DOHH2 (cell line): ENCODE data around the gene GAB2.

ENCODE experiments used
- H3F3A ChIP-seq: fragments of 200-600 bp; sonication (generic), shearing (Covaris generic); 2 replicates; pipeline ENCODE4 v1.6.0; 2016; ENCODE audit warnings: antibody characterized with exemption, mild to moderate bottlenecking; ENCODE audit not compliant: control insufficient read depth, insufficient read depth
- H3K27ac ChIP-seq: fragments of 200-600 bp; sonication (generic); 2 replicates; pipeline ENCODE4 v1.5.1; 2014; ENCODE audit warnings: low read depth, mild to moderate bottlenecking, low read length, moderate library complexity
- H3K27me3 ChIP-seq: fragments of 200-600 bp; sonication (generic); 2 replicates; pipeline ENCODE4 v1.6.1; 2014; ENCODE audit warnings: mild to moderate bottlenecking, low read length, mixed read lengths; ENCODE audit not compliant: control insufficient read depth
- H3K36me3 ChIP-seq: fragments of 200-600 bp; sonication (generic); 2 replicates; pipeline ENCODE4 v1.6.1; 2014; ENCODE audit warnings: mild to moderate bottlenecking, low read length, moderate library complexity, mixed read lengths; ENCODE audit not compliant: control insufficient read depth
- H3K4me1 ChIP-seq: fragments of 200-600 bp; sonication (generic); 2 replicates; pipeline ENCODE4 v1.6.1; 2014; ENCODE audit warnings: mild to moderate bottlenecking, low read length, mixed read lengths; ENCODE audit not compliant: control insufficient read depth
- H3K4me2 ChIP-seq: fragments of 200-600 bp; sonication (generic); 2 replicates; pipeline ENCODE4 v1.6.0; 2014; ENCODE audit warnings: mild to moderate bottlenecking, low read length, moderate library complexity
- H3K4me3 ChIP-seq: fragments of 200-600 bp; sonication (generic); 2 replicates; pipeline ENCODE4 v1.5.1; 2014; ENCODE audit warnings: mild to moderate bottlenecking, low read length, mixed read lengths
- H3K79me2 ChIP-seq: fragments of 200-600 bp; sonication (generic); 2 replicates; pipeline ENCODE4 v1.6.1; 2014; ENCODE audit warnings: mild to moderate bottlenecking, low read length, mixed read lengths; ENCODE audit not compliant: control insufficient read depth
- H3K9me2 ChIP-seq: fragments of 200-600 bp; sonication (generic); replicated peaks from 2 replicates; pipeline ENCODE4 v1.6.1; 2014; ENCODE audit warnings: mild to moderate bottlenecking, low read length, mixed read lengths; ENCODE audit not compliant: control insufficient read depth
- H3K9me3 ChIP-seq: fragments of 200-600 bp; sonication (generic); 2 replicates; pipeline ENCODE4 v1.6.1; 2014; ENCODE audit warnings: antibody characterized with exemption, low read length, mixed read lengths; ENCODE audit not compliant: control insufficient read depth, insufficient read depth
- H4K20me1 ChIP-seq: fragments of 200-600 bp; sonication (generic); 2 replicates; pipeline ENCODE4 v1.6.0; 2014; ENCODE audit warnings: low read depth, mild to moderate bottlenecking, antibody characterized with exemption, low read length, moderate library complexity; ENCODE audit not compliant: control insufficient read depth, insufficient read depth
- CTCF ChIP-seq: fragments of 200-600 bp; sonication (generic); IDR thresholded peaks from one replicate; pipeline ENCODE4 v1.5.1; 2014; ENCODE audit warnings: antibody characterized with exemption, mild to moderate bottlenecking, low read depth, low read length; ENCODE audit not compliant: poor library complexity, severe bottlenecking
- EZH2phosphoT487 ChIP-seq: fragments of 200-600 bp; sonication (generic); IDR thresholded peaks from 2 replicates; pipeline ENCODE4 v1.6.1; 2017; ENCODE audit warnings: borderline replicate concordance, mild to moderate bottlenecking, antibody characterized with exemption, low read length, moderate library complexity, mixed read lengths

GAB2 gene

GRCh38 chr11:78381865-78382264 is 35.8 kb downstream of the GAB2 start:
- Histone ChIP-seq H3K9me2 (no peaks in the 10 kb centered on the region), H3K36me3 (no peaks in the 10 kb centered on the region), H3K27me3 (0 out of 2 replicates have a peak, but pooled peaks cover 5% of the 10 kb centered on the region), H3K27ac (no peak overlapping the region), H3K4me3 (no peak overlapping the region), H3K79me2 (no peaks in the 10 kb centered on the region), H3K9me3 (no peaks in the 10 kb centered on the region), H3F3A (no peaks in the 10 kb centered on the region), H3K4me2 (no peak overlapping the region), H3K4me1 (peaks cover 3% of the 10 kb centered on the region; the same call in 1 of the 2 replicates), H4K20me1 (no peaks in the 10 kb centered on the region)
- no peak for TF ChIP-seq CTCF
- TF ChIP-seq EZH2phosphoT487, result no peak

GRCh38 chr11:78380615-78381051 is 37.0 kb downstream of the GAB2 start:
- Histone ChIP-seq H4K20me1 (no peaks in the 10 kb centered on the region), H3K27ac (no peak overlapping the region), H3K4me1 (peaks cover 3% of the 10 kb centered on the region; the same call in 1 of the 2 replicates), H3K36me3 (no peaks in the 10 kb centered on the region), H3K9me2 (no peaks in the 10 kb centered on the region), H3F3A (no peaks in the 10 kb centered on the region), H3K27me3 (peaks cover 12% of the 10 kb centered on the region), H3K4me3 (no peak overlapping the region), H3K4me2 (no peak overlapping the region), H3K9me3 (no peaks in the 10 kb centered on the region), H3K79me2 (no peaks in the 10 kb centered on the region)
- TF ChIP-seq EZH2phosphoT487 (no peak), CTCF (no peak)

- no peak overlapping the region for H3K27ac ChIP-seq
- no peaks in the 10 kb centered on the region for H3K9me3 ChIP-seq
- TF ChIP-seq CTCF (no peak), EZH2phosphoT487 (no peak)
- no peaks in the 10 kb centered on the region for H3F3A ChIP-seq
- H3K9me2 ChIP-seq, result no peaks in the 10 kb centered on the region
- H4K20me1 ChIP-seq, result no peaks in the 10 kb centered on the region
- no peaks in the 10 kb centered on the region for H3K79me2 ChIP-seq
- no peak overlapping the region for H3K4me2 ChIP-seq
- H3K27me3 ChIP-seq, result peaks cover 12% of the 10 kb centered on the region
- H3K4me3 ChIP-seq, result no peak overlapping the region
- H3K4me1 ChIP-seq, result peaks cover 3% of the 10 kb centered on the region; the same call in 1 of the 2 replicates
- no peaks in the 10 kb centered on the region for H3K36me3 ChIP-seq
These were observed 38.5 kb downstream of the GAB2 start for GRCh38 chr11:78379039-78379670.
